ENCODE measurements around the gene DDX31. TPM values are rescaled to one million over a fixed set of nuclear protein-coding genes. Genes with fewer than 3 reads are reported as not detected.

Gene DDX31
- total RNA-seq, 1 donor from 2014 or later, result 15.1 TPM

- Histone ChIP-seq H3K27me3 (ENCODE audit: control insufficient read depth, insufficient read depth, low read length) (peaks cover 61% of the 10 kb centered on the region), H3K4me3 (ENCODE audit: low read depth, low read length) (no peak overlapping the region), H3K36me3 (ENCODE audit: control insufficient read depth, insufficient read depth, low read length) (no peaks in the 10 kb centered on the region)
- no peak for DNase-seq (ENCODE audit: low read depth)
- no peak for TF ChIP-seq CTCF (IDR thresholded peaks at IDR 0.05; ENCODE audit: insufficient read depth, low read length, poor library complexity, severe bottlenecking)
Observed at GRCh38 chr9:132559711-132560110, 110.1 kb downstream of the DDX31 start.

- no peak overlapping the region for H3K4me3 ChIP-seq (ENCODE audit: low read depth, low read length)
- no peak for DNase-seq (ENCODE audit: low read depth)
- no peak for TF ChIP-seq CTCF (IDR thresholded peaks at IDR 0.05; ENCODE audit: insufficient read depth, low read length, poor library complexity, severe bottlenecking)
- peaks cover 69% of the 10 kb centered on the region for H3K27me3 ChIP-seq (ENCODE audit: control insufficient read depth, insufficient read depth, low read length)
- no peaks in the 10 kb centered on the region for H3K36me3 ChIP-seq (ENCODE audit: control insufficient read depth, insufficient read depth, low read length)
Observed at GRCh38 chr9:132557159-132557558, 112.6 kb downstream of the DDX31 start.

GRCh38 chr9:132556714-132557113 is 113.1 kb downstream of the DDX31 start:
- Histone ChIP-seq H3K4me3 (ENCODE audit: low read depth, low read length) (no peak overlapping the region), H3K36me3 (ENCODE audit: control insufficient read depth, insufficient read depth, low read length) (no peaks in the 10 kb centered on the region), H3K27me3 (ENCODE audit: control insufficient read depth, insufficient read depth, low read length) (peaks cover 69% of the 10 kb centered on the region)
- TF ChIP-seq CTCF (IDR thresholded peaks at IDR 0.05; ENCODE audit: insufficient read depth, low read length, poor library complexity, severe bottlenecking), result no peak
- no peak for DNase-seq (ENCODE audit: low read depth)

GRCh38 chr9:132556235-132556634 is 113.5 kb downstream of the DDX31 start:
- Histone ChIP-seq H3K27me3 (ENCODE audit: control insufficient read depth, insufficient read depth, low read length) (peaks cover 66% of the 10 kb centered on the region), H3K4me3 (ENCODE audit: low read depth, low read length) (no peak overlapping the region), H3K36me3 (ENCODE audit: control insufficient read depth, insufficient read depth, low read length) (no peaks in the 10 kb centered on the region)
- TF ChIP-seq CTCF (IDR thresholded peaks at IDR 0.05; ENCODE audit: insufficient read depth, low read length, poor library complexity, severe bottlenecking), result no peak
- DNase-seq (ENCODE audit: low read depth), result no peak

GRCh38 chr9:132555528-132555927 is 114.3 kb downstream of the DDX31 start:
- H3K36me3 ChIP-seq (ENCODE audit: control insufficient read depth, insufficient read depth, low read length), result no peaks in the 10 kb centered on the region
- peaks cover 61% of the 10 kb centered on the region for H3K27me3 ChIP-seq (ENCODE audit: control insufficient read depth, insufficient read depth, low read length)
- no peak for DNase-seq (ENCODE audit: low read depth)
- H3K4me3 ChIP-seq (ENCODE audit: low read depth, low read length), result no peak overlapping the region
- TF ChIP-seq CTCF (IDR thresholded peaks at IDR 0.05; ENCODE audit: insufficient read depth, low read length, poor library complexity, severe bottlenecking), result no peak

GRCh38 chr9:132554755-132555154 is 115.0 kb downstream of the DDX31 start:
- Histone ChIP-seq H3K4me3 (ENCODE audit: low read depth, low read length) (no peak overlapping the region), H3K27me3 (ENCODE audit: control insufficient read depth, insufficient read depth, low read length) (peaks cover 53% of the 10 kb centered on the region), H3K36me3 (ENCODE audit: control insufficient read depth, insufficient read depth, low read length) (no peaks in the 10 kb centered on the region)
- no peak for DNase-seq (ENCODE audit: low read depth)
- no peak for TF ChIP-seq CTCF (IDR thresholded peaks at IDR 0.05; ENCODE audit: insufficient read depth, low read length, poor library complexity, severe bottlenecking)

Data from kidney epithelial cell (primary cell).